AG04450 (cell line): ENCODE results near the gene KLHL8. TPM values are rescaled to one million over a fixed set of nuclear protein-coding genes. Genes with fewer than 3 reads are reported as not detected.
A peak's percentile ranks its signal among the peaks of the same experiment; 100 is the strongest.

ENCODE experiments used
- CTCF ChIA-PET: fragments of 300-600, 350-600 bp; formaldehyde crosslinking; extraction: SDS; loops from one replicate; lab custom pipeline; 2022; ENCODE audit warnings: antibody characterized with exemption, inconsistent platforms; lab: Charles Lee
- POLR2A ChIA-PET: fragments of 350-600 bp; formaldehyde crosslinking; extraction: SDS; loops from one replicate; lab custom pipeline; 2021; ENCODE audit warnings: antibody characterized with exemption, inconsistent platforms; lab: Yijun Ruan, JAX
- DNase-seq: peaks from one replicate; pipeline ENCODE4 v3.0.0-alpha.2; 2011; ENCODE audit warnings: low read depth, low spot score
- H3K27ac ChIP-seq: one replicate; pipeline ENCODE4 v1.5.1; 2012; ENCODE audit warnings: low read depth, low read length, control low read depth
- H3K27me3 ChIP-seq: one replicate; pipeline ENCODE4 v1.6.0; 2012; ENCODE audit warnings: low read length; ENCODE audit not compliant: control insufficient read depth, insufficient read depth
- H3K4me3 ChIP-seq: 2 replicates; pipeline ENCODE4 v1.5.1; 2011; ENCODE audit warnings: mild to moderate bottlenecking, low read depth, low read length, control low read depth
- H3K9me3 ChIP-seq: 2 replicates; pipeline ENCODE4 v1.5.1; 2012; ENCODE audit warnings: low read length; ENCODE audit not compliant: control insufficient read depth, insufficient read depth
- CTCF ChIP-seq: IDR thresholded peaks from 2 replicates; pipeline ENCODE4 v1.5.1; 2011; ENCODE audit warnings: low read depth, low read length, control low read depth, inconsistent platforms
- polyA plus RNA-seq: library from polyadenylated mRNA; depleted of rRNA; stranded (reverse); fragments of >200 nt; gene quantifications from 2 replicates; pipeline ENCODE4 v1.2.3, GENCODE V29; 2011

Gene KLHL8
- polyA plus RNA-seq, 1 experiment: 9.0 TPM

GRCh38 chr4:87118421-87118820 is 102.0 kb downstream of the KLHL8 start:
- Histone ChIP-seq H3K9me3 (no peaks in the 10 kb centered on the region; the same call in 1 of the 2 replicates), H3K27me3 (no peaks in the 10 kb centered on the region), H3K27ac (peak overlapping the region; percentile 68), H3K4me3 (no peak overlapping the region)
- no peak for TF ChIP-seq CTCF
- ChIA-PET CTCF (interaction anchor here (1.0 to 2.2 kb wide), 5 partner anchors 11 to 622 kb away, joined by 4 to 12 read pairs (median 6); partner anchors contain the start of gene AFF1), POLR2A (interaction anchor here (0.6 to 1.5 kb wide), 3 partner anchors 15 to 120 kb away, joined by 4 to 5 read pairs (median 4); no protein-coding TSS in a partner anchor)
- DNase-seq: no peak

- Histone ChIP-seq H3K27ac (no peak overlapping the region), H3K9me3 (no peaks in the 10 kb centered on the region; the same call in 1 of the 2 replicates), H3K27me3 (no peaks in the 10 kb centered on the region), H3K4me3 (no peak overlapping the region)
- ChIA-PET CTCF (interaction anchor here (1.9 to 2.2 kb wide), 2 partner anchors 183 to 622 kb away, joined by 5 to 6 read pairs; partner anchors contain the start of gene AFF1), POLR2A (interaction anchor here (1.5 kb wide), 1 partner anchor 14 kb away, joined by 4 read pairs; no protein-coding TSS in a partner anchor)
- no peak for TF ChIP-seq CTCF
- DNase-seq: no peak
Measured at GRCh38 chr4:87117732-87118075, 102.7 kb downstream of the KLHL8 start.

GRCh38 chr4:87117051-87117731 is 103.2 kb downstream of the KLHL8 start:
- Histone ChIP-seq H3K27me3 (no peaks in the 10 kb centered on the region), H3K9me3 (no peaks in the 10 kb centered on the region; the same call in 1 of the 2 replicates), H3K4me3 (no peak overlapping the region), H3K27ac (no peak overlapping the region)
- TF ChIP-seq CTCF: no peak
- ChIA-PET CTCF (interaction anchor here (1.2 to 1.9 kb wide), 2 partner anchors 195 to 621 kb away, joined by 3 to 5 read pairs; no protein-coding TSS in a partner anchor), POLR2A (no interaction called here)
- no peak for DNase-seq

GRCh38 chr4:87116231-87116630 is 104.2 kb downstream of the KLHL8 start:
- Histone ChIP-seq H3K27me3 (no peaks in the 10 kb centered on the region), H3K4me3 (no peak overlapping the region), H3K9me3 (no peaks in the 10 kb centered on the region; the same call in 1 of the 2 replicates), H3K27ac (no peak overlapping the region)
- ChIA-PET CTCF (interaction anchor here (1.2 to 1.9 kb wide), 3 partner anchors 34 to 194 kb away, joined by 3 to 6 read pairs (median 4); no protein-coding TSS in a partner anchor), POLR2A (no interaction called here)
- TF ChIP-seq CTCF: no peak
- DNase-seq: no peak
